HG03175 (cell line): ENCODE results near the gene PLPP2.

Experiments
- ATAC-seq: cut with Tn5 transposase; IDR thresholded peaks from one replicate; pipeline ENCODE4 v1.9.1; 2021; ENCODE audit warnings: mild to moderate bottlenecking, moderate library complexity; ENCODE audit not compliant: unreplicated experiment

PLPP2 gene

DNA sequence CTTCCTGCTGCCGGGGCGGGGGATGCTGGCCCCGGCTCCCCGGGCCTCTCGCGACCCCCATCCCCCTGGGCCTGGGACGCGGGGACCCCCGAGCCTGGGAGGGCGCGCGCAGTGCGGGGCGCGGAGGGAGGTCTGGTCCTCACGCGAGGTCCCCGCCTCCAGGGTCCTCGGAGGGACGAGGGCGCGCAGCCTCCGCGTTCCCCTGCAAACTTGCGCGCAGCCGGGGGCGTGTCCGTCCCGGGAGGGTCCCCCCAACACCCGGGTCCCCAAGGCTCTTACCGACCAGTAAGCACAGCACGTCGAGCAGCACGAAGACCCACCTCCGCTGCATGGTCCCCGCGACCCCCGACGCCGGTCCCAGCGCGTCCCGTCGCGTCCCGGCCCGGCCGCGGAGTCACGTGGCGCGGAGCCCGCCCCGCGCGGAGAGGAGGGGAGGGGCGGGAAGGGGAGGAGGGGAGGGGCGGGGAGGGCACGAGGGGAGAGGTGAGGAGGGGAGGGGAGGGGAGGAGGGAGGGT is at the start of gene PLPP2:
PLPP2 (minus strand) TSS at position 398 of the 516 bp plus-strand sequence; CDS start at position 331, 67 bp downstream.
- no peak for ATAC-seq

DNA sequence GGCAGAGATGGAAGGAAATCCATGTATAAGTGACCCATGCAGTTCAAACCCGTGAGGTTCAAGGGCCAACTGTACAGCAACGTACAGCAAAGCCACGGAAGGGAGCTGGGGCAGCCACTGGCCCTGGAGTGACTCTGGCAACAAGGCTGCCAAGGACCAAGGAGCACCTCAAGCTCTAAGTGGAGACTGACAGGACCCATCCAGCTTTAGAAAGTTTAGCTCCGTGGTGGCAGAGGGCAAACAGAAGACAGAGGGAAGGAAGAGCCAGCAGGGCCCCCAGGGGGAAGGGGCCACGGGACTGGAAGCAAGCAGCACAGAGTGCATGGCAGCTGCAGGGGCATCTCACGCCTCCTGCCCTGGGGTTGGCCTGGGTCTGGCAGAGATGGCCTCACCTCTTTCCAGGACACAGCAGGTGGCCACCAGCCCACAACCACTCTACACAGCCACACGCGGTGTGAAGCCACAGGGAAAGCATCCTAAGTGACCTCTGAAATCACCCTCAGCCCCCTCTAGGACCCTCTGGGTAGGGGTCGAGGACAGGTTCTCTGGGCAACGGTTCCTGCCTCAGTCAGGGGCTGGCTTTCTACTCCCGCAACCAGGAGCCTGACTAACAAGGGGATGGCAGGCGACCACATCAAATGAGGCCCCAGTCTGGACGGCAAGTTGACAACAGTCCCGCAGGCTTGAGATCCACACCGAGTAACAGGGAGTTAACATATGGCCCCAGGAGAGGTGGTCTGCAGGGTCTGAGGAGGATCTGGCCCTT is 49.6 kb upstream of the PLPP2 start:
- no peak for ATAC-seq

DNA sequence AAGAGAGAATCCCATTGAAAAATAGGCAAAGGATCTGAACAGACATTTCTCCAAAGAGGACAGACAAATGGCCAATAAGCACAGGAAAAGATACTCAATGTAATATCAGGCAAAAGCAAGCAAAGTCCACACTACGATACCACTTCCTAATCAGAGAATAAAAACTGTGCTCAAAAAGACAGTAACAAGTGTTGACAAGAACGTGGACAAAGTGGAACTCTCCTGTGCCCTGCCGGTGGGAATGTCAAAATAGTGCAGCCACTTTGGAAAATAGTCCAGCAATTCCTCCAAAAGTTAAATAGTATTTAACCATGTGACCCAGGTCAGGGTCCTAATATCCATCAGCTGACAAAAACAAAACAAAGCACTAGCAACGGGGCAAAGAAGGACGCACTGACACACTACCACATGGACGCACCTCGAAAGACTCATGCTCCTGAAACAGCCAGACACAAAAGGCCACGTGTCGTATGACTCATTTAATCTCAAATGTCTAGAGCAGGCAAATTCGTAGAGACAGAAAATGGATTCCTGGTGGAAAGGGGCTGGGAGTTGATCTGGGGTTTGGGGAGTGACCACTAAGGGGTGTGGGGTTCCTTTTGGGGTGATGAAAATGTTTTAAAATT is 48.2 kb upstream of the PLPP2 start:
- ATAC-seq: no peak

DNA sequence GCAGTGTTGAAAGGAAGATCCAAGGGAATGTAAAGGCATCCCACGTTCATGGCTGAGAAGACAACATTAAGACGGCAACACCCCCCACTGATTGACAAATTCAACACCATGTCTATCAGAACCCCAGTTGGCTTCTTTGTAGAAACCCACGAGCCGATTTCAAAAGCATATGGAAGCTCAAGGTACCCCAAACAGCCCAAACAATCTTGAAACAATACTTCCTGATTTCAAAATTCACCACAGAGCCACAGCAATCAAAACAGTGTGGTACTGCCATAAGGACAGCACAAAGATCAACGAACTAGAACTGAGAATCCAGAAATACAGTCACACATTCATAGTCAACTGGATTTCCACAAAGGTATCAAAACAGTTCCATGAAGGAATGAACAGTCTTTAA is 47.2 kb upstream of the PLPP2 start:
- no peak for ATAC-seq

DNA sequence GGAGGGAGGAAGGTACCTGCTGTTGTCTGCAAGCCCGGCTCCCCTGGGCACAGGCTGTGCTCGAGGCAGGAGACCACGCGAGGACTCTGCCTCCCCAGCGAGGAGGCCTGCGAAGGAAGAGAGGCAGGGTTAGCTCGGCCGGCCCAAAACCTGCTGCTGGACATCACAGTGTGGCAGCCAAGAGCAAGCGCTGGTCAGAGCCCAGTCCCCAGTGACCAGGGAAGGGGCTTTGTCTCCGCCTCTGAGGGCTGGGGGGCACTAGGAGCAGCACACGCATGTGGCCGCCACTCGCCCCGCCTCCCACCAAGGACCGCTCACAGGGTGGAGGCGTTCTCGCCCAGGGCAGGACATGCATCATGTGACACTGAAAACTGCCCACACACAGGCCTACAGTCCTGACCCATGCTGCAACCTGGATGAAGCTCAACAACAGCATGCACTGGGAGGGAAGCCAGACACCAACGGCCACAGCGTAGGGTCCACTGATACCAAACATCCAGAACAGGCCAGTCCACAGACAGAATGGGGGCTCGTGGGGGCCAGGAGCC is 44.9 kb upstream of the PLPP2 start:
- ATAC-seq: no peak

DNA sequence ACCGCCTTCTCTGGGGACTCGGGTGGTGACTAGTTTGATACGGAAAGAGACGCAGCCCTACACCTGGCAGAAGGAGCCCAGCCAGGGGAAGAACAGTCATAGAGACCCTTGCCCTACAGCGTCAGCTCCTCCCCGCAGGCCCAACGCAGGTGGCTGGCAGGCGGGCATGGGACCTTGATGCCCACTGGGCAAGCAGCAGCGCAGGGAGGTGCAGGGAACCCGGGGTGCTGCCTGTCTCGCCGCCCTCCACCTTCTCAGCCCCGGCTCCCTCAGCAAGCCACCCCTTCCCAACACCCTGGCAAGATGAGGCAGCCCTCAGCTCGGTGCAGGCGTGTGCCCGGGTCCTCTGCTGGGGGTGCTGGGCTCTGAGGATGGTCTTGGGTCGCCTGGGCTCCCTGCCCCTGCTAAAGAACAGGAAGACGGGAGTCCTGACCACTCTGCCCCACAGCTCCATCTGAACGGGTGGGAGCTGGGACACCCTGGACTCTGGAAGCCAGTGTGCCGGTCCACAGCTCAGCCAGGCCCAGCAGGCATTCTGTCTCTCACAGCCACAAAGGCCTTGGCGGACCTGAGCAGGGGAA is 44.4 kb upstream of the PLPP2 start:
- ATAC-seq: no peak

DNA sequence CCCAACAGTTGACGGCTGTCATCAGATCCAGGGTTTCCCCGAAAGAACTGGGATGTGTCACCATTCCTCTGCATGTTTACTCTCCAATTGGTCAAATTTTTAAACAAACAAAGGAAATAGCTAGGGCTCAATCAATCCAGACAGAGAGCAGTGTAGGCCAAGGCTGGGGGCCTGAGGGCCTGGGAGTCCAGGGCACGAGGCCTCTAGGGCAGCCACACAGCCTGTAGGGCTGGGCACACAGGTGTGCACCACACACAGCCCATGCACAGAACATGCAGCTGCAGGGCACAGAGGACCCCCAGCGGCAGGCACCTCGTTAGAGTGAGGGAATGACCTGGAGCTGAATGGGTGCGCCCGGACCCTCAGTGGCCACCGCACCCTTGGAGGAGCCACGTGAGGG is 43.9 kb upstream of the PLPP2 start:
- no peak for ATAC-seq

DNA sequence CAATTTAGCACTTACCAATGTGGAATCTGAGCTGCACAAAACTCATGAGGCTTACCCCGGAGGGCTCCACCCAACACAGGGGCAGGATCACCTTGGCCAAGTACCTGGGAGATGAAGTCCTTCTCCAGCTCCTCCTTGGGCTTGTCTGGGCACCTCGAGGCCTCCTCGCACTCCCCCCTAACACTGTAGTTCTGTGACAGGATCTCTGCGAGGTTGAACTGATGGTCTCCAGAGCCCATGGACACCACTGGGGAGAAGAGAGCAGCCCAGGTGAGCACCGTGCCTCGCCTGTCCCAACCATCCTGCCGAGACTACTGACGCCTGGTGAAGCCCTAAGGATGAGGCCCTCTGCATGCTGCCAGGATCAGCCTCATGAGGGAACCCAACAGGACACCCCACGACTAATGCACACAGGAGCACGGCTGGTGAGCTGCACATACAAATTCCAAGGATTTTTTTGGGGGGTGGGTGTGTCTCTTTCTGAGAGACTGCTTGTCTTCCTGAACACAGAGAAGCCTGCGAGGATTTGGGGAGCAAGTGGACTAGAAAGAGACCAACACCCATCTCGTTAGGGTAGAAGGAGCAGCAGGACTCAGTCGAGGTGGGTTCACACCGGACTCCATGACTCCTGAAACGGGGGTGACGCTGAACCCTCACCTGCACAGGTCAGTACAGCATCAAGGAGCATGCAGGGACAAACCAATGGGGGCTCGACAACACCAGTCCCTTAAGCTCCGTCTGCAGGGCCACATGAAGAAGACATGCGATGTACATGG is 43.3 kb upstream of the PLPP2 start:
- no peak for ATAC-seq

DNA sequence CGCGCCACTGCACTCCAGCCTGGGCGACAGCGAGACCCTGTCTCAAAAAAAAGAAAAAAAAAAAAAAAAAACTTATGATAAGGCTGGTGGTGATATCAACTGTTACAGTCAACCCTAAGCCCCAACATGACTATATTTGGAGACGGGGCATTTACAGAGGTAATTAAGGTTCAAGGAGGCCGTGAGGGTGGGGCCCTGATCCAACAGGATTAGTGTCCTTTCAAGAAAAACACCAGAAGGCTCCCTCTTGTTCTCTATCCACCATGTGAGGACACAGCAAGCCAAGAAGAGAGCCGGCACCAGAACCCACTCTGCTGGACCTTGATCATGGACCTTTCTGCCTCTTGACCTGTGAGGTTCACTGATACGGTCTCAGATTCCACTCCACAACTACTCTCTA is 39.3 kb upstream of the PLPP2 start:
- ATAC-seq: no peak

DNA sequence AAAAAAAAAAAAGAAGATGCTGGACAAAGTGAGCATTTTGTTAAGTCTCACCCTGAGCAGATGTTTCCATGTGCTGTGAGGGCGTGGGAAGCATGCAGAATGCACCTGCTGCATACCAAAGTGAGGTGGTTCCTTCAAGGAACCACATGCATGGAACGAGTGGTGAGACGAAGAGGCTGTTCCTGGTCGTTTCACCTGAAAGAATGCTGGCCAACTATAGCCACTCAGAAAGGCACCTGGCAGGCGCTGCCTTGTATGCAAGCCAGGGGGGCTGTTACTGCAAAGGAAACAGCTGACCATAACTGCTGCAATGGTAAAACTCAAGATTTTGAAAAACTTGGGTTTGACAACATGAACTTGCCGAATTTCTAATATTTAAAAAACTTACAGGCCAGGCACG is 38.7 kb upstream of the PLPP2 start:
- no peak for ATAC-seq

DNA sequence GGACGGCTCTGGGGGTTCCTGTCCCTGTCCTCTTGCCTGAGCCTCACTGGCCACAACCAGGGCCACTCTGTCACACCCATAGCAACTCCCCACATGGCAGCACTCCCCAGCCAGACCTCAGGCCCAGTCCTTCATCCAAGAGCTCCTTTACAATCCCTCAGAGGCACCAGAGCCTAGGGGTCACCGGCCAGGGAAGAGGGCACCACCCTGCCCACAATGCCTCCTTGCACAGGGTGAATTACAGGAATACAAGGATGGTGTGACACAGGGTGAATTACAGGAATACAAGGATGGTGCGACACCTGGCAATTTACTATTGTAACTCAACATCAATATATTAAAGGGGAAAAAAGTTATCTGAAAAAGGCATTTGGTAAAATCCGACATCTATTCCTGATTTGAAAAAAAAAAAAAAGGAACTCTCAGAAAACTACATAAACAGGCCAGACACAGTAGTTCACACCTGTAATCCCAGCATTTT is 36.9 kb upstream of the PLPP2 start:
- ATAC-seq: no peak

DNA sequence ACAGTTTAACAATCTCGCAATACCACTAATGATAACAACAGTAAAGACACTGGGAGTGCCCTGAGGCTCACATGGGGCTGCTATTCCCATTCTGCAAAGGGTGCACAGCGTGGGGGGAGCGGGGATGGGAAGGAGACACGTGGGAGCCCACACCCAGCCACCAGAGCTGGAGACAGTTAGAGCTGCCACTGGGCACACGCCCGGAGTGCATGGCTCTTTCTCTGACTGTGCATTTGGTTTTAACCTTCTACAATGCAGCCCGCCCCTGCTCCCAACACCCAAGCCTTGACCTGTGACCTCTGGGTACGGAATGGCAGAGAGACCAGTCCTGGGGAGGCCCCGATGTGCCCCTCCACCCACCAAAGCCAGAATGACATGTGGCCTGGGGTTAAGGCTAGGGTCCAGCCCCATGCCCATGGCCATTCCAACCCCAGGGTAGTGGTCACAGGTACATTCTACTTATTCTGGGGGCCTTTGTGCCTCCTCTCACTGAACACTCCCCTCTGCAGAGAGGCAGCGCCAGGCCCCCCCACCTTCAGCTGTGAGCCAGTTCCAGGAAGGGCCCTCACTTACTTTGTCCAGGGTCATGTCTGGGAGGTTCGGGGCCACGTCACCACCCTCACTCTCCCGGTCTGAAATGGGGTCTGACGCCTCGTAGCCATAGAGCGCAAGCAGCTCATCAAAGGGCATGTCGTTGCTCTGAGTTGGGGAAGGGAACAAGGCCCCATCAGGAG is 36.3 kb upstream of the PLPP2 start:
- ATAC-seq: no peak

DNA sequence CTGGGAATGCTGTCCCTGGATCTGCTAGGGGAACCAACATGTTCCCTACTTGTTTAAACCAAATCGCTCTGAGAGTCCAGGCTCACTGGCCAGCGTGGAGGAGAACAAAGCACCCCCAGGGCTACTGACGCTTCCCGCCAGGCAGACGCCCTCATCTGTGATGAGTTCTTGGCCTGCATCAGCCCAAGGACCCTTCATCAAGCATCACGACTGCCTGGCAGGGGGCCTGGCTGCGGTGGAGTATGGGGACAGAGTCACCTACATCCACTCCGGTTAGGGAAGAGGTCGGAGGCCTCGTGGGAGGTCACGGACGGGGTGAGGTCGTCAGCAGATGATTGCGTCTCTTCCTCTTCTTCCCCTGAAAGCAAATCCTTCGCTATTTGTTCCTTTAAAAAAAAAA is 35.7 kb upstream of the PLPP2 start:
- no peak for ATAC-seq

DNA sequence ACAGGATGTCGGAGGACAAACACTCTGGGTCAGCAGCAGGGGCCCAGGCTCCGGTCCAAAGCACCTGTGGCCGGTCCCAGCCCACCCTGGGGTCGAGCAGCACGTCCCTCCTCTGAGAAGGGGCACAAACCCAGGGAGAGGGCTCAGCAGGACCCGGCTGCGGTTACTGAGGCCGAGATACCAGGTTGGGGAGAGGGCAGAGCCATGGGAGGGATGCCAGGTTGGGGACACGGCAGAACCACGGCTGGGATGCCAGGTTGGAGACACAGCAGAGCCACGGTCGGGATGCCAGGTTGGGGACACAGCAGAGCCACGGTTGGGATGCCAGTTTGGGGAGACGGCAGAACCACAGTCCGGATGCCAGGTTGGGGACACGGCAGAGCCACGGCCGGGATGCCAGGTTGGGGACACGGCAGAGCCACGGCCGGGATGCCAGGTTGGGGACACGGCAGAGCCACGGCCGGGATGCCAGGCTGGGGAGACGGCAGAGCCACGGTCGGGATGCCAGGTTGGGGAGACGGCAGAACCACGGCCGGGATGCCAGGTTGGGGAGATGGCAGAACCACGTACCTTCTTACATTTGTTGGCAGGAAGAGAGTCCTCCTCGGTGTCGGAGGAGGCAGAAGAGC is 34.8 kb upstream of the PLPP2 start:
- ATAC-seq: no peak

DNA sequence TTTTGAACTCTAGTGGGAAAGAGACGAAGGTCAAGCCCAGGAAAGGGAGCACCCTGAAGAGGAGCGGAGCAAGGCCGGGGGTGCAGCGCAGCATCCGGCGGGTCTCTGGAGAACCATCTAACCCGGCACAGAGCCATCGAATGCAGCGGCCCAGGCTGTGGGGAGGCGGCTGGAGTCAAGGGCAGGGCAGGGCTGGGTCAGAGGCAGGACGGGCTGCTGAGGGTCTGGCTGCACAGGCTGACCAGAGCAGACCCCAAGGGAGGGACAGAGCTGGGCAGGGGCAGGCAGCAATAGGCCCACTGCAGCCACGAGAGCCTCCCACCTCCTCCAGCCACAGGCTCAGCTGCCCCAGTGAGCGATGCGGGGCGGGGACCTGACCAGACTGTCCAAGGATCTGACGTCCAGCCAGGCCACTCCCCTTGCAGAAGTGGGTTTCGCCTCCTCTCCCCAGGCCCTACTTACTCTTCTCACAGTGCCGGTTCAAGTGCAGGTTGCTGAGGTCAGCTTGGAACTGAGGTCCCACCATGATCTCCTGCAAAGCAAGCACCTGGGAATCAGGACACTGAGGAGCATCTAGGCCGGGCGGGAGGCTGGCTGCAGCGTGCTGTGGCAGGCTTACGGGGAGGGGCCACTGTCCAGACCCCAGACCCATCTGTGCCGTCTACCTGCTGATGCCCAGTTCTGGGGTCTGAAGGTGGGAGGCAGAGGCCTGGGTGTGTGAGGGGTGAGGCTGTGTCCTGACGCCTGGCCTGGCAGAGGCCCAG is 34.2 kb upstream of the PLPP2 start:
- no peak for ATAC-seq

DNA sequence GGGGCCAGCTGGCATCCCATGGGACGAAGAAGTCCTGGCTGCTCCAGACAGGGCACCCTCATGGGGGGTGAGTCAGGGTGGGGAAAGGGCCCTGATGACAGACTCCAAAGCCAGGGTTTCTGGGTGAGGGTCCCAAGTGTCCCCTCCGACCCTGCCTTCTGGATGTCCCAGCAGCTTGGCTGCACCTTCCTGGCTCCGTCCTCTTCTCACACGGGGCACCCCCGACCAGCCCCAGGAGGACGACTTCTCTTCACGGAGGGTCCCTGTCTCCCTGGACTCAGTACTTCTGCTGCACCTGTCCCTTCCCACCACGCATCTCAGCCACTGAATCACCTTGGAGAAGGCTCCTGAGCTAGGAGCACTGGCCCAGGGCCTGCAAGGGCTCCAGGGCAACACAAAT is 33.5 kb upstream of the PLPP2 start:
- no peak for ATAC-seq

DNA sequence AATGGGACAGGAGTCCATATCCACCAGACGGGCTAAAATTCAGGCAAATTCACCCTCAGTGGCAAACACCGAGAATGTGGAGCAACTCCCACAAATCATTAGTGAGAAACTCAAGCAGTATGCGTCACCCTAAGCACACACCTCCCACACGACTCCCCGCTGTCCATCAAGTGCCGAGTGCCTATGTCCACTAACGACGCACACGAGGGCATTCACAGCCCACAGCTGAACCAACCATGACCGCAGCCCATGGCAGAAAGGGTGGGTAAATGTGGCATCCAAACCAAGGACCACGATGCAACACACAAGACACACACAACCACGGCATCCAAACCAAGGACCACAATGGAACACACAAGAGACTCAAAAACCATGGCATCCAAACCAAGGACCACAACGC is 31.4 kb upstream of the PLPP2 start:
- ATAC-seq: no peak

DNA sequence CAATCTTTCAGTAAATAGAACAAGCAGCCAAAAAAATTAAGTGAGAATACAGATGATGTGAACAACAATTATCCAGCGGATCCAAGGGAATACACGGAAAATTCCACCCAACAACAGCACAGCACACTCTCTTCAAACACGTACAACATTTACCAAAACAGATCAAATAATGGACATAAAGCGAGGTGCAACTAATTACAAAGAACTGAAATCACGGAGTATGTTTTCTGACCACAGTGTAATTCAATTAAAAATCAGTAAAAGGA is 27.2 kb upstream of the PLPP2 start:
- no peak for ATAC-seq
